HepG2 (cell line): ENCODE data around the gene CELF2.

Source experiments
- EZH2 ChIP-seq: conservative IDR thresholded peaks from 2 replicates; pipeline ENCODE4 v1.6.1; 2012; ENCODE audit warnings: mild to moderate bottlenecking, low read depth, low read length, moderate library complexity
- TAF15 ChIP-seq: fragments of 200-400 bp; formaldehyde crosslinking; IDR thresholded peaks from one replicate; pipeline ENCODE4 v1.6.1; 2018; ENCODE audit warnings: mild to moderate bottlenecking, low read depth, low read length; ENCODE audit not compliant: poor library complexity, severe bottlenecking
- ZNF737 ChIP-seq: sonication (generic); formaldehyde crosslinking; IDR thresholded peaks from 2 replicates; pipeline ENCODE4 v1.5.0; 2020; ENCODE audit warnings: missing genetic modification reagents, mild to moderate bottlenecking, borderline replicate concordance
- ZNF749 ChIP-seq: sonication (generic); formaldehyde crosslinking; IDR thresholded peaks from 2 replicates; pipeline ENCODE4 v1.8.0; 2022; ENCODE audit warnings: mild to moderate bottlenecking, missing genetic modification reagents, moderate library complexity, borderline replicate concordance
- TF ChIP-seq, protein P1 (sequence below): sonication (generic); formaldehyde crosslinking; IDR thresholded peaks from 2 replicates; pipeline ENCODE4 v1.4.0; 2020; ENCODE audit warnings: missing genetic modification reagents
- TF ChIP-seq, protein P2 (sequence below): sonication (generic); formaldehyde crosslinking; IDR thresholded peaks from 2 replicates; pipeline ENCODE4 v1.5.1; 2020; ENCODE audit warnings: missing genetic modification reagents, mild to moderate bottlenecking, borderline replicate concordance
- TF ChIP-seq, protein P3 (sequence below): sonication (generic); formaldehyde crosslinking; IDR thresholded peaks from 2 replicates; pipeline ENCODE4 v1.5.0; 2020; ENCODE audit warnings: mild to moderate bottlenecking, missing genetic modification reagents, moderate library complexity

DNA sequence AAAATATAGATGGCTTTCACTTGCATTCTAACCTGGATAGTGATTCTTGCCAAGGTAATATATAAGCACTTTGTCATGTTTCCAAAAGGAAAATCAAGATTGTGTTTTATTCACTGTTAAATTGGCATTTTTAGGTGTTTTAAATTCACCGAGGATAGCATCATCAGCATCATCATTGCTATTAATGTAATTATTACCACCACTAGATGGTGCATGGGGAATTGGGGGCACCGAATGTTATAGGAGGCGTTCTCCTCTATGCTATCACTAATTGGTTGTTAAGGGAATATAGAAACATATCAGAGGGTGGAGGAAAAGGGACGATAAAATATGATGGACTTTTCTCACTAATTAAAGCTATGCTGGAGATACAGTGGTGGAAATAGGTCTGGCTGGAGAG lies 95.5 kb downstream of the CELF2 start:
- TF ChIP-seq, protein P1, sequence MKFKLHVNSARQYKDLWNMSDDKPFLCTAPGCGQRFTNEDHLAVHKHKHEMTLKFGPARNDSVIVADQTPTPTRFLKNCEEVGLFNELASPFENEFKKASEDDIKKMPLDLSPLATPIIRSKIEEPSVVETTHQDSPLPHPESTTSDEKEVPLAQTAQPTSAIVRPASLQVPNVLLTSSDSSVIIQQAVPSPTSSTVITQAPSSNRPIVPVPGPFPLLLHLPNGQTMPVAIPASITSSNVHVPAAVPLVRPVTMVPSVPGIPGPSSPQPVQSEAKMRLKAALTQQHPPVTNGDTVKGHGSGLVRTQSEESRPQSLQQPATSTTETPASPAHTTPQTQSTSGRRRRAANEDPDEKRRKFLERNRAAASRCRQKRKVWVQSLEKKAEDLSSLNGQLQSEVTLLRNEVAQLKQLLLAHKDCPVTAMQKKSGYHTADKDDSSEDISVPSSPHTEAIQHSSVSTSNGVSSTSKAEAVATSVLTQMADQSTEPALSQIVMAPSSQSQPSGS (CRISPR knock-in tag), result no peak
- TF ChIP-seq ZNF749 (CRISPR knock-in tag) (no peak), TAF15 (no peak), EZH2 (no peak), ZNF737 (no peak)
- TF ChIP-seq, protein P2, sequence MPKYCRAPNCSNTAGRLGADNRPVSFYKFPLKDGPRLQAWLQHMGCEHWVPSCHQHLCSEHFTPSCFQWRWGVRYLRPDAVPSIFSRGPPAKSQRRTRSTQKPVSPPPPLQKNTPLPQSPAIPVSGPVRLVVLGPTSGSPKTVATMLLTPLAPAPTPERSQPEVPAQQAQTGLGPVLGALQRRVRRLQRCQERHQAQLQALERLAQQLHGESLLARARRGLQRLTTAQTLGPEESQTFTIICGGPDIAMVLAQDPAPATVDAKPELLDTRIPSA, result no peak
- TF ChIP-seq, protein P3, sequence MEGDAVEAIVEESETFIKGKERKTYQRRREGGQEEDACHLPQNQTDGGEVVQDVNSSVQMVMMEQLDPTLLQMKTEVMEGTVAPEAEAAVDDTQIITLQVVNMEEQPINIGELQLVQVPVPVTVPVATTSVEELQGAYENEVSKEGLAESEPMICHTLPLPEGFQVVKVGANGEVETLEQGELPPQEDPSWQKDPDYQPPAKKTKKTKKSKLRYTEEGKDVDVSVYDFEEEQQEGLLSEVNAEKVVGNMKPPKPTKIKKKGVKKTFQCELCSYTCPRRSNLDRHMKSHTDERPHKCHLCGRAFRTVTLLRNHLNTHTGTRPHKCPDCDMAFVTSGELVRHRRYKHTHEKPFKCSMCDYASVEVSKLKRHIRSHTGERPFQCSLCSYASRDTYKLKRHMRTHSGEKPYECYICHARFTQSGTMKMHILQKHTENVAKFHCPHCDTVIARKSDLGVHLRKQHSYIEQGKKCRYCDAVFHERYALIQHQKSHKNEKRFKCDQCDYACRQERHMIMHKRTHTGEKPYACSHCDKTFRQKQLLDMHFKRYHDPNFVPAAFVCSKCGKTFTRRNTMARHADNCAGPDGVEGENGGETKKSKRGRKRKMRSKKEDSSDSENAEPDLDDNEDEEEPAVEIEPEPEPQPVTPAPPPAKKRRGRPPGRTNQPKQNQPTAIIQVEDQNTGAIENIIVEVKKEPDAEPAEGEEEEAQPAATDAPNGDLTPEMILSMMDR (CRISPR knock-in tag), result no peak
